Measurements from ENCODE around the gene ZNF417.
A peak's percentile ranks its signal among the peaks of the same experiment; 100 is the strongest.
"Not testable (repeated sequence)": the region's sequence is repeated elsewhere in the genome, so short reads cannot be mapped to it uniquely, and the experiment has no call there.

Gene ZNF417

DNA sequence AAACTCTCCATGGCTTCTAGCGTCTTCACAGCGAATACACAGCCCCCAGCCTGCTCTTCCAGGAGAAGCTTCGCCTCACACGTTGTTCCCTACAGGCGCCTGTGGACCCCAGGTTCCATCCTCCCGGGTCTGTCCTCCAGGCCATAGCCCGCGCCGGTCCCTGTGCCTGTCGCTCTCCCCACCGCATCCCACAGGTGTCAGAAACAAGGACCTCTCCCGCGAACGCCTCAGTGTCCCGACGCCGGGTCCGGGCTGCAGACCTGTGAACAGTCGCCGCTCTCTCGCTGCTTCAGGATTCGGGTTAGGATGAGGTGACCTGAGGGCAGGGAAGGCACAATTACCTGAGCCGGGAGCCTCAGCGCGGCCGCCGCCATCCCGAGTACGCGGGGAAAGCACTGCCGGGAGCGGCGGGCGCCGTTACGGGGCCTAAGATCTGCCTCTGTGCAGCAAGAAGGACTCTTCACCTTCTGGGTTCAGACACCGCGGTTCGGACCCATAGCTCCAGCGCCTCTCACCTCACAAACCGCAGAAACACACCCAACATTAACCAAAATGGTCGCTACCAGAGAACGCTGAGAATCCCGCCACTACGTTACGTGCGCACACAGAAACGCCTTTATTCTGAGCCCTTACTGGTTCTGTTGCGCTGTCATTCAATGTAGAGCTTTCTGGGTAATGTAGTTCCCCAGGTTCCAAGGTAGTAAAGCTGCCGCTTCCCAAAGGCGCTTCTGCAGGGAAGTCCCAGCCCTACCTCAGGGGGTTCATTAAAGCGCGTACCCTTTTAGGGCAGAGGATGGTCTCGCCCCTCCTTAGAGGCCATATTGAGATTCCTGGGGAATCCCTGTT is 18.7 kb upstream of the ZNF417 start, which contains the start of gene ZNF418:
Gene ZNF418 (minus strand): TSS at position 583 of the 846 bp plus-strand sequence. CDS start 1,580 bp downstream, outside the sequence.
- no peaks in the 10 kb centered on the region for H3K27me3 ChIP-seq (ENCODE audit: insufficient read depth, low read length)
- H3K4me1 ChIP-seq (ENCODE audit: insufficient read depth, low read length) = no peaks in the 10 kb centered on the region
- H3K36me3 ChIP-seq (ENCODE audit: insufficient read depth, low read depth, low read length) = peaks cover 33% of the 10 kb centered on the region
- peaks cover 23% of the 10 kb centered on the region for H3K9me3 ChIP-seq (ENCODE audit: insufficient read depth, low read depth, low read length)
- peak within 1 kb of the TSS; percentile 94 for H3K9ac ChIP-seq (ENCODE audit: low read depth, low read length)
- peak within 1 kb of the TSS; percentile 84 for H3K4me3 ChIP-seq (ENCODE audit: low read length)
- peak within 1 kb of the TSS; percentile 35 for H3K27ac ChIP-seq (ENCODE audit: low read length)

GRCh38 chr19:57927587-57927986 is 11.2 kb upstream of the ZNF417 start:
- Histone ChIP-seq H3K4me1 (ENCODE audit: insufficient read depth, low read length) (no peaks in the 10 kb centered on the region), H3K4me3 (ENCODE audit: low read length) (peak overlapping the region; percentile 14; the same call in 1 of the 2 replicates), H3K9me3 (ENCODE audit: insufficient read depth, low read depth, low read length) (peaks cover 65% of the 10 kb centered on the region), H3K27ac (ENCODE audit: low read length) (no peak overlapping the region), H3K27me3 (ENCODE audit: insufficient read depth, low read length) (no peaks in the 10 kb centered on the region), H3K36me3 (ENCODE audit: insufficient read depth, low read depth, low read length) (peaks cover 83% of the 10 kb centered on the region), H3K9ac (ENCODE audit: low read depth, low read length) (no peak overlapping the region)

- Histone ChIP-seq H3K4me3 (ENCODE audit: low read length) (no peak overlapping the region), H3K36me3 (ENCODE audit: insufficient read depth, low read depth, low read length) (peaks cover 48% of the 10 kb centered on the region), H3K27me3 (ENCODE audit: insufficient read depth, low read length) (no peaks in the 10 kb centered on the region), H3K9ac (ENCODE audit: low read depth, low read length) (no peak overlapping the region), H3K9me3 (ENCODE audit: insufficient read depth, low read depth, low read length) (no peaks in the 10 kb centered on the region), H3K27ac (ENCODE audit: low read length) (no peak overlapping the region), H3K4me1 (ENCODE audit: insufficient read depth, low read length) (peaks cover 8% of the 10 kb centered on the region; the same call in 1 of the 2 replicates)
These were observed 1.9 kb downstream of the ZNF417 start for GRCh38 chr19:57914531-57914930.

DNA sequence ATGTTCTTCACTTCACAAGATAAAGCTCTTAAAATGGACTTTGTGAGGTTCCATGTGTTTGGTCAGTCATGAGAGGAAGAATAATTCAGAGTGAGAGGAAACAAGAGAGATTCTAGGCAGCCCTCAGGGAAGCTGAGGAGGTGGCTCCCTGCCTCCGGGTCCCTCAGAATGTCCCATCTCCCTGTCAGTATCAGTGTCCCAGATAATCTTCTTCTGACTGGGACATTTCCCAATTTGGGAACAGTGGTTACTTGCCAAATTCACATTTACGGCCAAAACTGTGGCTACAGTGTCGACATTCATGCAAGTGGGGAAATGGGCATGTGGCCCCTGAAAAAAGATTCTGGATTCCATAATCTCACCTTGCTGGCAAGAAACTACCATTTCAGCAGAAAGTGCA is 9.0 kb downstream of the ZNF417 start:
- Histone ChIP-seq H3K4me1 (ENCODE audit: insufficient read depth, low read length) (no peaks in the 10 kb centered on the region), H3K4me3 (ENCODE audit: low read length) (no peak overlapping the region), H3K27me3 (ENCODE audit: insufficient read depth, low read length) (no peaks in the 10 kb centered on the region), H3K27ac (ENCODE audit: low read length) (no peak overlapping the region), H3K9me3 (ENCODE audit: insufficient read depth, low read depth, low read length) (no peaks in the 10 kb centered on the region), H3K36me3 (ENCODE audit: insufficient read depth, low read depth, low read length) (peaks cover 42% of the 10 kb centered on the region), H3K9ac (ENCODE audit: low read depth, low read length) (no peak overlapping the region)

GRCh38 chr19:57905258-57905657 is 11.1 kb downstream of the ZNF417 start:
- H3K9ac ChIP-seq (ENCODE audit: low read depth, low read length) = no peak overlapping the region
- peaks cover 24% of the 10 kb centered on the region for H3K36me3 ChIP-seq (ENCODE audit: insufficient read depth, low read depth, low read length)
- no peaks in the 10 kb centered on the region for H3K9me3 ChIP-seq (ENCODE audit: insufficient read depth, low read depth, low read length)
- no peak overlapping the region for H3K4me3 ChIP-seq (ENCODE audit: low read length)
- no peaks in the 10 kb centered on the region for H3K27me3 ChIP-seq (ENCODE audit: insufficient read depth, low read length)
- no peak overlapping the region for H3K27ac ChIP-seq (ENCODE audit: low read length)
- no peaks in the 10 kb centered on the region for H3K4me1 ChIP-seq (ENCODE audit: insufficient read depth, low read length)

- Histone ChIP-seq H3K4me1 (ENCODE audit: insufficient read depth, low read length) (no peaks in the 10 kb centered on the region), H3K4me3 (ENCODE audit: low read length) (no peak overlapping the region), H3K9me3 (ENCODE audit: insufficient read depth, low read depth, low read length) (no peaks in the 10 kb centered on the region), H3K36me3 (ENCODE audit: insufficient read depth, low read depth, low read length) (peaks cover 18% of the 10 kb centered on the region), H3K27me3 (ENCODE audit: insufficient read depth, low read length) (no peaks in the 10 kb centered on the region), H3K9ac (ENCODE audit: low read depth, low read length) (no peak overlapping the region), H3K27ac (ENCODE audit: low read length) (no peak overlapping the region)
These were observed 12.7 kb downstream of the ZNF417 start for GRCh38 chr19:57903618-57904184.

DNA sequence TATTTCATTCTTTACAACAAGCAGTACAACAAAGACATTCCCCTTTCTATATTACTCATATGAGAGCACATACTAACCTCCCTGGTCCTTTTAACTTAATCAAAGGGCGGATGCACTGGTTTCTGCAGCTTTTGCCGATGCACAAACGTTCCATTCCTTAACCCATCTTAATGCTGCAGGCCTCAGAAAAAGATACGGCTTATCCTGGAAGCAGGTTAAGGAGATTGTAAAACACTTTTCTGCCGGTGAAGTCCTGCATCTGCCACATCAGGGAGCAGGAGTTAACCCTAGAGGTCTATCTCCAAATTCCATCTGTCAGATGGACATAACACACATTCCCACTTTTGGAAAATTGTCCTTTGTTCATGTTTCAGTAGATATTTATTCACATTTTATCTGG is 16.1 kb downstream of the ZNF417 start:
- Histone ChIP-seq H3K27me3 (ENCODE audit: insufficient read depth, low read length) (no peaks in the 10 kb centered on the region), H3K27ac (ENCODE audit: low read length) (no peak overlapping the region), H3K4me1 (ENCODE audit: insufficient read depth, low read length) (no peaks in the 10 kb centered on the region), H3K36me3 (ENCODE audit: insufficient read depth, low read depth, low read length) (no peaks in the 10 kb centered on the region), H3K4me3 (ENCODE audit: low read length) (no peak overlapping the region), H3K9ac (ENCODE audit: low read depth, low read length) (no peak overlapping the region), H3K9me3 (ENCODE audit: insufficient read depth, low read depth, low read length) (no peaks in the 10 kb centered on the region)

- not testable (repeated sequence) for H3K36me3 ChIP-seq (ENCODE audit: insufficient read depth, low read depth, low read length); H3K9ac ChIP-seq (ENCODE audit: low read depth, low read length); H3K27me3 ChIP-seq (ENCODE audit: insufficient read depth, low read length); H3K4me3 ChIP-seq (ENCODE audit: low read length); H3K27ac ChIP-seq (ENCODE audit: low read length); H3K9me3 ChIP-seq (ENCODE audit: insufficient read depth, low read depth, low read length); H3K4me1 ChIP-seq (ENCODE audit: insufficient read depth, low read length)
These were observed 25.7 kb downstream of the ZNF417 start for GRCh38 chr19:57890706-57891105.

DNA sequence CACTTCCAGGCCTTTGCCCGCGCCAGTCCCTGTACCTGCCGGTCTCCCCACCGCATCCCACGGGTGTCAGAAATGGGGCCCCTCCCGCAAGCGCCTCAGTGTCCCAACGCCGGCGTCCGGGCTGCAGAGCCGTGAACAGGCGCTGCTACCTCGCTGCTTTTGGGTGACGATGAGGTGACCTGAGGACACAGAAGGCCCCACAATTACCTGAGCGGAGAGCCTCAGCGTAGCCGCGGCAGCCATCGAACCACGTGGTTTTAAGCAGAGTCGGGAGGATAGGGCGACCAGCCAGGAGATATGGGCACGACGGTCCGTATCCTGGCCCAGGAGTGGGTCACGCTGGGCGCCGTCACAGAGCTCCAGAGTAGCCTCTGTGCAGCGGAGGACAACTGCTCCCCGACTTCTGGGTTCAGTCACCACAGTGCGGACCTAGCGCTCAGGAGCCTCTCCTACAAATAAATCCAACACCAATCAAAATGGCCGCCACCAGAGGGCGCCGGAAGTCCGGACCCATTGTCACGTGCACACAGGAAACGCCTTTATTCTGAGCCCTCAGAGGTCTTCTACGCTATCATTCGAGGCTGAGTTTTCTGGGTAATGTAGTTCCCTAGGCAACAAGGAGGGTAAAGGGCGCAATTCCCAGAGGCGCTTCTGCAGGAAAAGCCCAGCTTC is 27.7 kb downstream of the ZNF417 start, which contains the start of gene ZNF814:
Gene ZNF814 (minus strand): TSS at position 478 of the 672 bp plus-strand sequence. CDS start 235 bp downstream, at position 243.
- peak within 1 kb of the TSS; percentile 59 for H3K27ac ChIP-seq (ENCODE audit: low read length)
- peak within 1 kb of the TSS; percentile 97 for H3K4me3 ChIP-seq (ENCODE audit: low read length)
- H3K4me1 ChIP-seq (ENCODE audit: insufficient read depth, low read length) = peaks cover 16% of the 10 kb centered on the region; the same call in 1 of the 2 replicates
- H3K36me3 ChIP-seq (ENCODE audit: insufficient read depth, low read depth, low read length) = peaks cover 27% of the 10 kb centered on the region
- H3K27me3 ChIP-seq (ENCODE audit: insufficient read depth, low read length) = no peaks in the 10 kb centered on the region
- H3K9ac ChIP-seq (ENCODE audit: low read depth, low read length) = peak within 1 kb of the TSS; percentile 99
- no peaks in the 10 kb centered on the region for H3K9me3 ChIP-seq (ENCODE audit: insufficient read depth, low read depth, low read length)

DNA sequence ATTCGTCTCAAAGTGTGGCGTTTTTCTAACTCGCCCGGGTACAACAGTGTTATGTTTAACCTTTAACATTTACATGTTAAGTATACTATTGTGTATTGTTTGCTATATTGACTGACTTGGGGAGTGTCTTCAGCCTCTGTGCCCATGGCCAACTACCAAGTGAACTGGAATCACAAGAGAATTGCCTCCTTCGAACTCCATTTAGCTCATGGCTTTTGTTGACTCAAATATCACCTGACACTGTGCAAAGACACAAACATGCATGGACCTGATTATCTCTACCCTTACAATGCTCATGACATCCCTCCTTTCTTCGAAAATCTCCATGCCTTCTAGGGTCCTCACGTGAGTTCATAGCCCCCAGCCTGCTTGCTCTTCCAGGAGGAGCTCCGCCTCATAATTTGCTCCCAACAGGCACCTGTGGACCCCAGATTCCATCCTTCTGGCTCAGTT is 28.3 kb downstream of the ZNF417 start:
- peak overlapping the region; percentile 99 for H3K9ac ChIP-seq (ENCODE audit: low read depth, low read length)
- H3K27me3 ChIP-seq (ENCODE audit: insufficient read depth, low read length) = no peaks in the 10 kb centered on the region
- peaks cover 31% of the 10 kb centered on the region for H3K36me3 ChIP-seq (ENCODE audit: insufficient read depth, low read depth, low read length)
- H3K4me1 ChIP-seq (ENCODE audit: insufficient read depth, low read length) = peaks cover 16% of the 10 kb centered on the region; the same call in 1 of the 2 replicates
- H3K27ac ChIP-seq (ENCODE audit: low read length) = peak overlapping the region; percentile 59
- H3K9me3 ChIP-seq (ENCODE audit: insufficient read depth, low read depth, low read length) = no peaks in the 10 kb centered on the region
- peak overlapping the region; percentile 97 for H3K4me3 ChIP-seq (ENCODE audit: low read length)

GRCh38 chr19:57887195-57887941 is 29.0 kb downstream of the ZNF417 start:
- peak overlapping the region; percentile 97 for H3K4me3 ChIP-seq (ENCODE audit: low read length)
- peak overlapping the region; percentile 59 for H3K27ac ChIP-seq (ENCODE audit: low read length)
- peak overlapping the region; percentile 99 for H3K9ac ChIP-seq (ENCODE audit: low read depth, low read length)
- peaks cover 39% of the 10 kb centered on the region for H3K36me3 ChIP-seq (ENCODE audit: insufficient read depth, low read depth, low read length)
- peaks cover 10% of the 10 kb centered on the region; the same call in 1 of the 2 replicates for H3K4me1 ChIP-seq (ENCODE audit: insufficient read depth, low read length)
- no peaks in the 10 kb centered on the region for H3K27me3 ChIP-seq (ENCODE audit: insufficient read depth, low read length)
- no peaks in the 10 kb centered on the region for H3K9me3 ChIP-seq (ENCODE audit: insufficient read depth, low read depth, low read length)
